Measurements from ENCODE around the gene COX6B1. TPM values are rescaled to one million over a fixed set of nuclear protein-coding genes. Genes with fewer than 3 reads are reported as not detected.

The COX6B1 gene
- total and polyA plus RNA-seq, 2 of the 8 experiments (the other 6 are each of a cell fraction or from before 2014, with no cell fraction given), result 437 to 1,052 TPM

GRCh38 chr19:35612224-35612558, 35.9 kb upstream of the COX6B1 start:
- H3K27ac ChIP-seq (ENCODE audit: low read depth, low read length), result no peak overlapping the region
- no peak overlapping the region; a peak in 1 of 7 replicates for H3K9ac ChIP-seq (replicated peaks in 1 of 4; ENCODE audit: extremely low read depth in 1 of 4, low read depth in 3 of 4, low read length in 3 of 4)
- H3K27me3 ChIP-seq (replicated peaks in 1 of 4; ENCODE audit: control insufficient read depth in 3 of 4, extremely low read depth in 1 of 4, insufficient read depth in 3 of 4, low read length in 3 of 4), result peaks cover 0 to 3% (median 0%) of the 10 kb centered on the region in 4 experiments; a peak in 1 of 7 replicates
- peaks cover 0 to 4% (median 2%) of the 10 kb centered on the region in 4 experiments; a peak in 4 of 7 replicates for H3K4me1 ChIP-seq (replicated peaks in 1 of 4; ENCODE audit: control insufficient read depth in 3 of 4, insufficient read depth in 4 of 4, low read length in 3 of 4)
- peaks cover 0 to 6% (median 4%) of the 10 kb centered on the region in 4 experiments; a peak in 3 of 8 replicates for H3K36me3 ChIP-seq (ENCODE audit: control insufficient read depth in 2 of 4, insufficient read depth in 4 of 4, low read length in 3 of 4)
- H4K20me1 ChIP-seq (replicated peaks in 1 of 2; ENCODE audit: control insufficient read depth in 1 of 2, insufficient read depth in 2 of 2, low read length in 2 of 2), result no peaks in the 10 kb centered on the region
- no peak overlapping the region for H3K23ac ChIP-seq (ENCODE audit: insufficient read length)
- CTCF ChIA-PET (ENCODE audit: partially characterized antibody), result interaction anchor here (0.9 to 7.1 kb wide), 6 partner anchors 11 to 100 kb away, joined by 4 to 38 read pairs (median 12); no protein-coding TSS in a partner anchor
- H2BK12ac ChIP-seq (ENCODE audit: low read depth, low read length), result peak overlapping the region; percentile 84; the same call in 1 of the 2 replicates
- H4K8ac ChIP-seq (ENCODE audit: extremely low read depth, insufficient read depth, low read length), result no peak overlapping the region; the same call in 1 of the 2 replicates
- no peak overlapping the region for H3K56ac ChIP-seq (replicated peaks; ENCODE audit: insufficient read length, low read depth, low read length)
- H3K4ac ChIP-seq (replicated peaks; ENCODE audit: insufficient read length, low read depth, low read length), result no peak overlapping the region
- no peak overlapping the region for H2BK15ac ChIP-seq (ENCODE audit: low read length)
- DNase-seq (ENCODE audit: low read depth in 1 of 2, low spot score in 2 of 2) (no peak), FAIRE-seq (no peak)
- peak overlapping the region; percentile 22 to 90 (median 86); a peak in 5 of 8 replicates for H3K4me3 ChIP-seq (ENCODE audit: extremely low read depth in 1 of 4, insufficient read depth in 2 of 4, low read depth in 3 of 4, low read length in 4 of 4)
- POLR2A ChIA-PET (ENCODE audit: partially characterized antibody), result interaction anchor here (0.7 to 3.8 kb wide), 12 partner anchors 9 to 117 kb away, joined by 3 to 16 read pairs (median 6); no protein-coding TSS in a partner anchor
- H3K79me2 ChIP-seq (ENCODE audit: control insufficient read depth in 1 of 2, insufficient read depth in 2 of 2, low read length in 2 of 2), result no peaks in the 10 kb centered on the region
- H4K91ac ChIP-seq (replicated peaks; ENCODE audit: insufficient read length, low read length), result peak overlapping the region; percentile 52
- peak overlapping the region; percentile 96 to 98 for H3K4me2 ChIP-seq (ENCODE audit: insufficient read depth in 1 of 2, low read depth in 2 of 2, low read length in 2 of 2)
- peaks cover 5 to 8% of the 10 kb centered on the region in 2 experiments for H3K9me3 ChIP-seq (ENCODE audit: insufficient read depth in 2 of 2, low read depth in 1 of 2, low read length in 1 of 2)
- no peak overlapping the region for H2BK120ac ChIP-seq (replicated peaks; ENCODE audit: low read depth, low read length)
- no peak overlapping the region for H2BK20ac ChIP-seq (ENCODE audit: low read length)
- H3K14ac ChIP-seq (ENCODE audit: insufficient read length), result no peak overlapping the region
- no peak overlapping the region; the same call in 1 of the 2 replicates for H3K18ac ChIP-seq (ENCODE audit: extremely low read depth, low read length)
- H2AFZ ChIP-seq (ENCODE audit: low read length), result peak overlapping the region; percentile 60; the same call in 1 of the 2 replicates
- no peak overlapping the region for H2BK5ac ChIP-seq (ENCODE audit: low read depth, low read length)
- H3K79me1 ChIP-seq (ENCODE audit: low read depth, low read length), result no peaks in the 10 kb centered on the region
- H4K5ac ChIP-seq (ENCODE audit: insufficient read length, low read depth, low read length), result peak overlapping the region; percentile 29
- WGBS, 2 experiments (ENCODE audit: extremely low coverage in 1 of 2, insufficient coverage in 1 of 2, insufficient read length in 1 of 2, insufficient replicate concordance in 2 of 2, low coverage in 1 of 2, low lambda C conversion rate in 2 of 2, missing lambda C conversion rate in 1 of 2), result 44% methylated on average over 9 of the region's 9 CpGs; no CpG with 5 or more reads in 1 of the 2 experiments
- TF ChIP-seq HDAC2 (IDR thresholded peaks at IDR 0.05; ENCODE audit: borderline replicate concordance in 1 of 2, low read depth in 2 of 2, low read length in 2 of 2), result peak in 1 of 2 experiments; percentile 14; a peak in 1 of 4 replicates
- TF ChIP-seq SP4 (IDR thresholded peaks at IDR 0.05; ENCODE audit: low read length), result no peak
- peaks cover 8% of the 10 kb centered on the region; the same call in 1 of the 2 replicates for H3K23me2 ChIP-seq (ENCODE audit: low read depth, low read length)
- no peak overlapping the region for H2AK5ac ChIP-seq (ENCODE audit: low read depth, low read length)
